Measurements from ENCODE around the gene MDN1. TPM values are rescaled to one million over a fixed set of nuclear protein-coding genes. Genes with fewer than 3 reads are reported as not detected.
"Not testable (repeated sequence)": the region's sequence is repeated elsewhere in the genome, so short reads cannot be mapped to it uniquely, and the experiment has no call there.

Gene MDN1
- total RNA-seq, 2 experiments from 2014 or later, result 40.3 to 40.4 TPM

DNA sequence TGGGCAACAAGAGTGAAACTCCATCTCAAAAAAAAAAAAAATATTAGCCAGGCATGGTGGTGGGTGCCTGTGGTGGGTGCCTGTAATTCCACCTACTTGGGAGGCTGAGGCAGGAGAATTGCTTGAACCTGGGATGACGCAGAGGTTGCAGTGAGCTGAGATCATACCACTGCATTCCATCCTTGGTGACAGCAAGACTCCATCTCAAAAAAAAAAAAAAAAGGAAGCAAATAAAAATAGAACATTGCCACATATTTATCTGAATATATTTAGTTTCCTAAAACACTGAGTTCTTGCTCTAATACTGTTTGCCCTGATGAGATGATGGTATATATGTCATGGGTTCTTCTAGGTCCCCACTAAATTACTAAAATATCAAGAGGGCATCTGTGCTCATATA lies 38.4 kb upstream of the MDN1 start:
- Histone ChIP-seq H3K4me3 (ENCODE audit: low read length) (no peak overlapping the region), H3K4me1 (ENCODE audit: insufficient read depth, low read length) (no peaks in the 10 kb centered on the region), H3K9me3 (ENCODE audit: control insufficient read depth in 1 of 2, insufficient read depth in 1 of 2, low read length in 2 of 2) (no peaks in the 10 kb centered on the region), H3K27ac (ENCODE audit: low read depth in 1 of 2, low read length in 2 of 2) (no peak overlapping the region), H3K36me3 (ENCODE audit: insufficient read depth, low read length) (peaks cover 84% of the 10 kb centered on the region), H3K27me3 (ENCODE audit: control insufficient read depth in 1 of 2, insufficient read depth in 2 of 2, low read length in 2 of 2) (no peaks in the 10 kb centered on the region)
- Mint-ChIP-seq H3K4me1 (ENCODE audit: low read depth) (peaks cover 6% of the 10 kb centered on the region), H3K9me3 (no peaks in the 10 kb centered on the region), H3K36me3 (ENCODE audit: low read depth) (peaks cover 82% of the 10 kb centered on the region), H3K27me3 (no peaks in the 10 kb centered on the region), H3K4me3 (no peak overlapping the region), H3K27ac (no peak overlapping the region)
- no peak for DNase-seq
- no peak for ATAC-seq (ENCODE audit: poor library complexity)
- TF ChIP-seq, protein P1, sequence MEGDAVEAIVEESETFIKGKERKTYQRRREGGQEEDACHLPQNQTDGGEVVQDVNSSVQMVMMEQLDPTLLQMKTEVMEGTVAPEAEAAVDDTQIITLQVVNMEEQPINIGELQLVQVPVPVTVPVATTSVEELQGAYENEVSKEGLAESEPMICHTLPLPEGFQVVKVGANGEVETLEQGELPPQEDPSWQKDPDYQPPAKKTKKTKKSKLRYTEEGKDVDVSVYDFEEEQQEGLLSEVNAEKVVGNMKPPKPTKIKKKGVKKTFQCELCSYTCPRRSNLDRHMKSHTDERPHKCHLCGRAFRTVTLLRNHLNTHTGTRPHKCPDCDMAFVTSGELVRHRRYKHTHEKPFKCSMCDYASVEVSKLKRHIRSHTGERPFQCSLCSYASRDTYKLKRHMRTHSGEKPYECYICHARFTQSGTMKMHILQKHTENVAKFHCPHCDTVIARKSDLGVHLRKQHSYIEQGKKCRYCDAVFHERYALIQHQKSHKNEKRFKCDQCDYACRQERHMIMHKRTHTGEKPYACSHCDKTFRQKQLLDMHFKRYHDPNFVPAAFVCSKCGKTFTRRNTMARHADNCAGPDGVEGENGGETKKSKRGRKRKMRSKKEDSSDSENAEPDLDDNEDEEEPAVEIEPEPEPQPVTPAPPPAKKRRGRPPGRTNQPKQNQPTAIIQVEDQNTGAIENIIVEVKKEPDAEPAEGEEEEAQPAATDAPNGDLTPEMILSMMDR (IDR thresholded peaks at IDR 0.05), result no peak
- ChIA-PET POLR2A (no interaction called here), CTCF (no interaction called here)
- intact Hi-C loops (cut with DNase I, micrococcal nuclease), result no loop called here

DNA sequence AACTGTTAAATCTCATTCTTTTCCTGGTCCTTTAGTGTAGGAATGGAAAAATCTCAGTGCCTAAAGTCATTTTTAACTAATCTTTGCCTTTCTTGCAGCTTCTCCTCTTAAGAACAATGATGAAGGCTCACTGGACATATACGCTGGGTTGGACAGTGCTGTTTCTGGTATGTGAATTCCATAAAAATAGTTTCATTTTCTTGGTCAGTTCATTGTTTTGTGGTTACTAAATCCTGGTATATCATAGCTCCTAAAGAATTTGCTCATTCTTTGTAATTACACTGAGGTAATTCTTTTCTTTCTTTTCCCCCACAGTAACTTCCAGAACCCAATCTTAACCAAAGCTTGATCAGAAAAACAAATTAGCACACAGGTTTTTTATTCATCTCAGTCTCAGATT lies 33.5 kb upstream of the MDN1 start:
- ChIA-PET CTCF (interaction anchor here (0.6 kb wide), 1 partner anchor 228 kb away, joined by 3 read pairs; no protein-coding TSS in a partner anchor), POLR2A (no interaction called here)
- Mint-ChIP-seq H3K4me1 (ENCODE audit: low read depth) (peaks cover 8% of the 10 kb centered on the region), H3K4me3 (no peak overlapping the region), H3K27me3 (no peaks in the 10 kb centered on the region), H3K9me3 (no peaks in the 10 kb centered on the region), H3K36me3 (ENCODE audit: low read depth) (peaks cover 87% of the 10 kb centered on the region), H3K27ac (no peak overlapping the region)
- Histone ChIP-seq H3K9me3 (ENCODE audit: control insufficient read depth in 1 of 2, insufficient read depth in 1 of 2, low read length in 2 of 2) (no peaks in the 10 kb centered on the region), H3K27me3 (ENCODE audit: control insufficient read depth in 1 of 2, insufficient read depth in 2 of 2, low read length in 2 of 2) (no peaks in the 10 kb centered on the region), H3K4me1 (ENCODE audit: insufficient read depth, low read length) (no peaks in the 10 kb centered on the region), H3K4me3 (ENCODE audit: low read length) (no peak overlapping the region), H3K36me3 (ENCODE audit: insufficient read depth, low read length) (peaks cover 68% of the 10 kb centered on the region), H3K27ac (ENCODE audit: low read depth in 1 of 2, low read length in 2 of 2) (no peak overlapping the region)
- ATAC-seq (ENCODE audit: poor library complexity) (no peak), DNase-seq (no peak)
- TF ChIP-seq, protein P1 (IDR thresholded peaks at IDR 0.05), result no peak
- intact Hi-C loops (cut with DNase I, micrococcal nuclease), result no loop called here

GRCh38 chr6:89847513-89847912 lies 27.9 kb upstream of the MDN1 start:
- peaks cover 57% of the 10 kb centered on the region for H3K36me3 Mint-ChIP-seq (ENCODE audit: low read depth)
- H3K27ac Mint-ChIP-seq; DNase-seq; H3K9me3 Mint-ChIP-seq; CTCF ChIA-PET; H3K27me3 Mint-ChIP-seq; H3K4me1 ChIP-seq (ENCODE audit: insufficient read depth, low read length); H3K27ac ChIP-seq (ENCODE audit: low read depth in 1 of 2, low read length in 2 of 2); H3K9me3 ChIP-seq (ENCODE audit: control insufficient read depth in 1 of 2, insufficient read depth in 1 of 2, low read length in 2 of 2); H3K27me3 ChIP-seq (ENCODE audit: control insufficient read depth in 1 of 2, insufficient read depth in 2 of 2, low read length in 2 of 2); POLR2A ChIA-PET; ATAC-seq (ENCODE audit: poor library complexity); H3K4me3 ChIP-seq (ENCODE audit: low read length); H3K4me3 Mint-ChIP-seq; intact Hi-C loops (cut with DNase I, micrococcal nuclease): not testable (repeated sequence)
- peaks cover 25% of the 10 kb centered on the region for H3K4me1 Mint-ChIP-seq (ENCODE audit: low read depth)
- H3K36me3 ChIP-seq (ENCODE audit: insufficient read depth, low read length), result peaks cover 31% of the 10 kb centered on the region

GRCh38 chr6:89843070-89843469 lies 23.5 kb upstream of the MDN1 start:
- POLR2A ChIA-PET, result interaction anchor here (0.7 to 1.1 kb wide), 2 partner anchors 14 to 18 kb away, joined by 3 to 4 read pairs; partner anchors contain the start of gene CASP8AP2
- no peak overlapping the region for H3K4me3 Mint-ChIP-seq
- no peaks in the 10 kb centered on the region for H3K9me3 ChIP-seq (ENCODE audit: control insufficient read depth in 1 of 2, insufficient read depth in 1 of 2, low read length in 2 of 2)

More at GRCh38 chr6:89843070-89843469, 23.5 kb upstream of the MDN1 start:
- H3K27ac Mint-ChIP-seq, result peak overlapping the region; percentile 45
- H3K27me3 Mint-ChIP-seq, result no peaks in the 10 kb centered on the region
- Histone ChIP-seq H3K36me3 (ENCODE audit: insufficient read depth, low read length) (peaks cover 21% of the 10 kb centered on the region), H3K27ac (ENCODE audit: low read depth in 1 of 2, low read length in 2 of 2) (no peak overlapping the region), H3K4me3 (ENCODE audit: low read length) (no peak overlapping the region), H3K4me1 (ENCODE audit: insufficient read depth, low read length) (peaks cover 30% of the 10 kb centered on the region), H3K27me3 (ENCODE audit: control insufficient read depth in 1 of 2, insufficient read depth in 2 of 2, low read length in 2 of 2) (no peaks in the 10 kb centered on the region)
- peaks cover 38% of the 10 kb centered on the region for H3K4me1 Mint-ChIP-seq (ENCODE audit: low read depth)
- CTCF ChIA-PET, result no interaction called here
- H3K36me3 Mint-ChIP-seq (ENCODE audit: low read depth), result peaks cover 38% of the 10 kb centered on the region
- TF ChIP-seq, protein P1 (IDR thresholded peaks at IDR 0.05), result no peak
- intact Hi-C loops (cut with DNase I, micrococcal nuclease), result no loop called here
- H3K9me3 Mint-ChIP-seq, result no peaks in the 10 kb centered on the region
- DNase-seq (no peak), ATAC-seq (ENCODE audit: poor library complexity) (no peak)

Measured in CD4-positive, alpha-beta T cell (primary cell).